HAP-1 (cell line): ENCODE results near the gene SASH1.
A peak's percentile ranks its signal among the peaks of the same experiment; 100 is the strongest.

Experiments
- DNase-seq, 2 experiments: peaks; one replicate each; pipeline ENCODE4 v3.0.0-alpha.2; 2016 to 2020; ENCODE audit warnings: low spot score in 2 of 2
- H3K27me3 ChIP-seq: fragments of 250-450 bp; sonication (Bioruptor Pico); 2 replicates; pipeline ENCODE4 v1.5.1; 2020; ENCODE audit warnings: low read depth, mild to moderate bottlenecking, moderate library complexity
- H3K36me3 ChIP-seq: fragments of 250-450 bp; sonication (Bioruptor Pico); replicated peaks from 2 replicates; pipeline ENCODE4 v1.5.1; 2020; ENCODE audit warnings: mild to moderate bottlenecking
- H3K4me1 ChIP-seq: fragments of 250-450 bp; sonication (Bioruptor Pico); 2 replicates; pipeline ENCODE4 v1.5.1; 2020; ENCODE audit warnings: mild to moderate bottlenecking
- H3K4me3 ChIP-seq: fragments of 250-450 bp; sonication (Bioruptor Pico); 2 replicates; pipeline ENCODE4 v1.5.1; 2020; ENCODE audit warnings: mild to moderate bottlenecking, moderate library complexity
- H3K9me3 ChIP-seq: fragments of 250-450 bp; sonication (Bioruptor Pico); 2 replicates; pipeline ENCODE4 v1.5.1; 2020; ENCODE audit warnings: mild to moderate bottlenecking, moderate library complexity
- in situ Hi-C: fragments of 300-500 bp; cut with MboI; formaldehyde crosslinking; loops from 3 replicates; pipeline ENCODE4 v1.14.3; 2020; ENCODE audit warnings: low sequenced_read_pairs, inconsistent platforms, mixed read lengths

SASH1 gene

GRCh38 chr6:148342350-148343046, at the start of gene SASH1:
Gene SASH1, plus strand, starts transcription at chr6:148342838. Its CDS starts 230 bp downstream, at chr6:148343068.
- peaks cover 39% of the 10 kb centered on the region for H3K4me1 ChIP-seq
- DNase-seq = peak; percentile 90 to 96
- no peaks in the 10 kb centered on the region for H3K9me3 ChIP-seq
- in situ Hi-C loops = no loop called here
- H3K27me3 ChIP-seq = no peaks in the 10 kb centered on the region
- peak within 1 kb of the TSS; percentile 59 for H3K4me3 ChIP-seq
- no peaks in the 10 kb centered on the region for H3K36me3 ChIP-seq

- no peak for DNase-seq
- H3K4me1 ChIP-seq = no peaks in the 10 kb centered on the region
- H3K4me3 ChIP-seq = no peak overlapping the region
- H3K9me3 ChIP-seq = no peaks in the 10 kb centered on the region
- H3K27me3 ChIP-seq = no peaks in the 10 kb centered on the region
- no peaks in the 10 kb centered on the region for H3K36me3 ChIP-seq
- in situ Hi-C loops = no loop called here
These were observed 49.2 kb upstream of the SASH1 start for GRCh38 chr6:148293181-148293995.

DNA sequence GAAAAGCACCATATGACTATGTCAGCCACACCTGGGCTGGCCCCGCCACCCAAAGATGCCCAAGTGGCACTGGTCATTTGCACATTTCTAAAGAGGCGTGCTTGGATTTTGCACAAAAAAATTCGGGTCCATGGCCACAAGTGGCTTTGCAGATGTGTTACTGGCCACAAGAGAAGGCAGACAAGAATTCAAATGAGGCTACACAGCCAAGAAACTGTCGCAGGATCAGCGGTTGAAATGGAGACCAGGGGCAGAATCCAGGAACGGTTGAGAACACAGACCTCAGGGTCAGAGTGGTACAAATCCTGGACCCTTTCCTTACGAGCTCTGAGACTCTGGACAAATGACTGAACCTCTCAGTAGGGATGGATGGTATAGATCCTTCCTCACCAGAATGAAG, 48.6 kb upstream of the SASH1 start:
- no peak overlapping the region for H3K4me3 ChIP-seq
- in situ Hi-C loops = no loop called here
- H3K4me1 ChIP-seq = no peaks in the 10 kb centered on the region
- DNase-seq = no peak
- H3K9me3 ChIP-seq = no peaks in the 10 kb centered on the region
- 0 out of 2 replicates have a peak, but pooled peaks cover 2% of the 10 kb centered on the region for H3K27me3 ChIP-seq
- H3K36me3 ChIP-seq = no peaks in the 10 kb centered on the region

- Histone ChIP-seq H3K4me1 (no peaks in the 10 kb centered on the region), H3K4me3 (no peak overlapping the region), H3K36me3 (no peaks in the 10 kb centered on the region), H3K9me3 (no peaks in the 10 kb centered on the region), H3K27me3 (0 out of 2 replicates have a peak, but pooled peaks cover 2% of the 10 kb centered on the region)
- in situ Hi-C loops = no loop called here
- DNase-seq = no peak
These were observed 47.3 kb upstream of the SASH1 start for GRCh38 chr6:148295261-148295887.

DNA sequence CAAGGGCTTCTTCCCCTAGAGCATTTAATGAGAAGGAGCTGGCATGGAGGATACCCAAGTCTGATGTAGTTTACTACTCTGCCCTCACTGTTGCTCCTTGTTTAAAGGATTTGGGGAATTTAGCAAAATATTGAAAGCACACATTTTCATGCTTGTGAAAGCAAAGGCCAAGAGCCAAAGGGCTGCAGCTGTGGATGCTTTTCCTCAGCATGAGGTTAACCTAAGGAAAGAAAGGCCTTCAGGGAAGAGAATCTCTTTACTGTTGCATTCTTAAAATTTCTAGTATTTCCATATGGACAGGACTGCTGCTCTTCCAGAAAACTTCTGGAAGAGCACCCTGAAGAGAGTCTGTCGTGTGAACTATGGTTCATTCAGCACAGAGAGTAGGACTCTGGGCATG, 45.9 kb upstream of the SASH1 start:
- Histone ChIP-seq H3K9me3 (no peaks in the 10 kb centered on the region), H3K36me3 (no peaks in the 10 kb centered on the region), H3K4me3 (no peak overlapping the region), H3K27me3 (0 out of 2 replicates have a peak, but pooled peaks cover 2% of the 10 kb centered on the region), H3K4me1 (no peaks in the 10 kb centered on the region)
- no peak for DNase-seq
- in situ Hi-C loops = no loop called here

DNA sequence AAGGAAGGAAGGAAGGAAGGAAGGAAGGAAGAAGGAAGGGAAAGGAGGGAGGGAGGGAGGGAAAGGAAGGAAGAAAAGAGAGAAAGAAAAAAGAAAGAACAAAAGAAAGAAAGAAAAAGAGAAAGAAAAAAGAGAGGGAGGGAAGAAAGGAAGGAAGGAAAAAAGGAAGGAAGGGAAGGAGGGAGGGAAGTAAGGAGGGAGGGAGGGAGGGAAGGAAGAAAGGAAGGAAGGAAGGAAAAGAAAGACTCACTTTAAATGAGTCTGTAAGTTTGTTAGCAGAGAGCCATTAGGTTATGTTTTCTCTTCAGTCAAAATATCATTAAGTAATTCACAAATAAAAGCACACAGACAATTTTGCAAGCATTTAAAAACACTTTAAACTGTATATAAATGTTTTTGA, 44.0 kb upstream of the SASH1 start:
- DNase-seq = no peak
- Histone ChIP-seq H3K36me3 (no peaks in the 10 kb centered on the region), H3K9me3 (no peaks in the 10 kb centered on the region), H3K4me3 (no peak overlapping the region), H3K27me3 (0 out of 2 replicates have a peak, but pooled peaks cover 2% of the 10 kb centered on the region), H3K4me1 (no peaks in the 10 kb centered on the region)
- in situ Hi-C loops = no loop called here

DNA sequence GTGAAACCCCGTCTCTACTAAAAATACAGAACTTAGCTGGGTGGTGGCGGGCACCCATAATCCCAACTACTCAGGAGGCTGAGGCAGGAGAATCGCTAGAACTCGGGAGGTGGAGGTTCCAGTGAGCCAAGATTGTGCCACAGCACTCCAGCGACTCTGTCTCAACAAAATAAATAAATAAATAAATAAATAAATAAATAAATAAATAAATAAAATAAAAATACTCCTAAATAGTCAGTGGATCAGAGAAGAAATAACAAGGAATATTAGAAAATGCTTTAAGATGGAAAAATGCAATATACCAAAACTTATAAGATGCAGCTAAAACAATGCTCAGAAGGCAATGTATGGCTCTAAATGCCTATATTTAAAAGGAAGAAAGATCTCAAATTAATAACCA, 39.0 kb upstream of the SASH1 start:
- Histone ChIP-seq H3K36me3 (no peaks in the 10 kb centered on the region), H3K4me3 (no peak overlapping the region), H3K27me3 (0 out of 2 replicates have a peak, but pooled peaks cover 2% of the 10 kb centered on the region), H3K4me1 (no peaks in the 10 kb centered on the region), H3K9me3 (no peaks in the 10 kb centered on the region)
- DNase-seq = no peak
- in situ Hi-C loops = no loop called here

GRCh38 chr6:148304976-148305375, 37.7 kb upstream of the SASH1 start:
- peak; percentile 14 to 41 for DNase-seq
- H3K27me3 ChIP-seq = no peaks in the 10 kb centered on the region
- no peaks in the 10 kb centered on the region for H3K36me3 ChIP-seq
- in situ Hi-C loops = no loop called here
- no peaks in the 10 kb centered on the region for H3K9me3 ChIP-seq
- H3K4me1 ChIP-seq = no peaks in the 10 kb centered on the region
- H3K4me3 ChIP-seq = no peak overlapping the region

DNA sequence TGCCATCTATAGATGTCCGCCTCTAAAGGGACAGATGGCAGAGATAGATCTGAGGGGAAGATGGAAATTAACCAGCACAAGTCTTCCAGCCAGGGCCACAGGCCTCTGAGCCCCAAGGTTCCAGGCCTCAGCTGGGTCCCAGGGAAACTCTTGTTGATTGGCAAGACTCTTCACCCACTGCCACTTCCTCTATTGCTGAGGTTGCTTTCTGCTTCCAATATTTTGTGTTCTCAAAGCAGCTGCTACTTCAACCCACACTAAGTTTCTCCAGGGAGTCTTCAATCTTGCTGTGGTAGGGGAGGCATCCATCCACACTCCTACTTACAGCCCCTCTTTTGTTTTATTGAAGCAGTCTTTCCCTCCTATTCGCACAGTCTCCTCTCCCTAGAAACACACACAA, 36.4 kb upstream of the SASH1 start:
- no peaks in the 10 kb centered on the region for H3K9me3 ChIP-seq
- no peak for DNase-seq
- no peaks in the 10 kb centered on the region for H3K27me3 ChIP-seq
- H3K36me3 ChIP-seq = no peaks in the 10 kb centered on the region
- in situ Hi-C loops = no loop called here
- H3K4me1 ChIP-seq = no peaks in the 10 kb centered on the region
- no peak overlapping the region for H3K4me3 ChIP-seq

DNA sequence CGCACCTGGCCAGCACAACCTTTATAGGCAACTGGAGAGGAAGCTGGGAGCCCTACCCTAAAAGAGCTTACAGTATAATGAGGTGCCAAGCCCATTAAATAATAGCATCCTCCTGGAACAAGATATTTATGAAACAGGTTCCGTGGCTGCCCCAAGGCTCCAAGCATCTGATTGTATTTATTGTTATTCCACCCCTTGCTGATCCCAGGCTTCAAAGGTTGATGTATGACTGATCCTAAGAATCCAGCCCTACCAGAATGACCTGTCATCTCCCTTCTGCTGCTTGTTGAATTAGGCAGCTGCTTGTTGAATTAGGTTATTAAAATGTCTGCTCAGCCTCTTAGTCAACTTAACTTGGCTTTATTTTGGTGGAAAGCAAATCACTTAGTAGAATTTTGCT, 35.2 kb upstream of the SASH1 start:
- in situ Hi-C loops = no loop called here
- no peak overlapping the region for H3K4me3 ChIP-seq

GRCh38 chr6:148309301-148309700, 33.3 kb upstream of the SASH1 start:
- Histone ChIP-seq H3K9me3 (no peaks in the 10 kb centered on the region), H3K36me3 (no peaks in the 10 kb centered on the region), H3K4me1 (no peaks in the 10 kb centered on the region), H3K27me3 (no peaks in the 10 kb centered on the region), H3K4me3 (no peak overlapping the region)
- in situ Hi-C loops = no loop called here
- no peak for DNase-seq

More for the DNA sequence above, 35.2 kb upstream of the SASH1 start:
- Histone ChIP-seq H3K9me3 (no peaks in the 10 kb centered on the region), H3K4me1 (no peaks in the 10 kb centered on the region), H3K36me3 (no peaks in the 10 kb centered on the region), H3K27me3 (no peaks in the 10 kb centered on the region)
- no peak for DNase-seq

GRCh38 chr6:148311966-148312669, 30.5 kb upstream of the SASH1 start:
- Histone ChIP-seq H3K36me3 (no peaks in the 10 kb centered on the region), H3K4me3 (no peak overlapping the region), H3K9me3 (no peaks in the 10 kb centered on the region), H3K4me1 (no peaks in the 10 kb centered on the region), H3K27me3 (no peaks in the 10 kb centered on the region)
- DNase-seq = no peak
- in situ Hi-C loops = no loop called here

GRCh38 chr6:148313488-148313887, 29.1 kb upstream of the SASH1 start:
- H3K27me3 ChIP-seq = no peaks in the 10 kb centered on the region
- DNase-seq = no peak
- no peaks in the 10 kb centered on the region for H3K9me3 ChIP-seq
- no peak overlapping the region for H3K4me3 ChIP-seq
- no peaks in the 10 kb centered on the region for H3K36me3 ChIP-seq
- in situ Hi-C loops = no loop called here
- no peaks in the 10 kb centered on the region for H3K4me1 ChIP-seq
